MM.1S (cell line): ENCODE measurements around the gene DLGAP1.

Experiments used
- DNase-seq: peaks from one replicate; pipeline ENCODE4 v3.0.0-alpha.2; 2015
- H2AFZ ChIP-seq: fragments of 300-600 bp; sonication (generic); 2 replicates; pipeline ENCODE4 v1.6.0; 2016; ENCODE audit warnings: antibody characterized with exemption, low read length
- H3F3A ChIP-seq: fragments of 300-600 bp; sonication (generic); 2 replicates; pipeline ENCODE4 v1.6.1; 2016; ENCODE audit warnings: mild to moderate bottlenecking, antibody characterized with exemption, low read length, moderate library complexity, mixed read lengths; ENCODE audit not compliant: insufficient read depth
- H3K27ac ChIP-seq: fragments of 300-600 bp; sonication (generic); 2 replicates; pipeline ENCODE4 v1.5.1; 2016; ENCODE audit warnings: mild to moderate bottlenecking, low read length
- H3K27me3 ChIP-seq: fragments of 300-600 bp; sonication (generic); replicated peaks from 2 replicates; pipeline ENCODE4 v1.6.0; 2016; ENCODE audit warnings: low read length; ENCODE audit not compliant: insufficient read depth
- H3K36me3 ChIP-seq: fragments of 300-600 bp; sonication (generic); replicated peaks from 2 replicates; pipeline ENCODE4 v1.6.1; 2016; ENCODE audit warnings: mild to moderate bottlenecking, low read length, mixed read lengths; ENCODE audit not compliant: insufficient read depth
- H3K4me1 ChIP-seq: fragments of 300-600 bp; sonication (generic); 2 replicates; pipeline ENCODE4 v1.6.1; 2016; ENCODE audit warnings: low read length, mixed read lengths
- H3K4me2 ChIP-seq: fragments of 300-600 bp; sonication (generic); 2 replicates; pipeline ENCODE4 v1.6.0; 2016; ENCODE audit warnings: low read depth, low read length
- H3K4me3 ChIP-seq: fragments of 300-600 bp; sonication (generic); 2 replicates; pipeline ENCODE4 v1.5.1; 2016; ENCODE audit warnings: low read length, mixed read lengths
- H3K79me2 ChIP-seq: fragments of 300-600 bp; sonication (generic); 2 replicates; pipeline ENCODE4 v1.6.1; 2016; ENCODE audit warnings: mixed run types, low read length, mixed read lengths
- H3K9ac ChIP-seq: fragments of 300-600 bp; sonication (generic); 2 replicates; pipeline ENCODE4 v1.6.1; 2016; ENCODE audit warnings: low read length, mixed read lengths
- H3K9me2 ChIP-seq: fragments of 300-600 bp; sonication (generic); replicated peaks from 2 replicates; pipeline ENCODE4 v1.6.1; 2016; ENCODE audit warnings: mild to moderate bottlenecking, low read length, mixed read lengths; ENCODE audit not compliant: insufficient read depth
- H3K9me3 ChIP-seq: fragments of 300-600 bp; sonication (generic); replicated peaks from 2 replicates; pipeline ENCODE4 v1.6.1; 2016; ENCODE audit warnings: mild to moderate bottlenecking, low read length, mixed read lengths; ENCODE audit not compliant: insufficient read depth
- H4K20me1 ChIP-seq: fragments of 300-600 bp; sonication (generic); 2 replicates; pipeline ENCODE4 v1.6.1; 2016; ENCODE audit warnings: mild to moderate bottlenecking, low read length, moderate library complexity, mixed read lengths; ENCODE audit not compliant: insufficient read depth
- EZH2 ChIP-seq: fragments of 300-600 bp; sonication (generic); optimal IDR thresholded peaks from 2 replicates; pipeline ENCODE3; 2017; ENCODE audit warnings: low read depth, mild to moderate bottlenecking, antibody characterized with exemption, low read length, mixed read lengths
- EZH2phosphoT487 ChIP-seq: fragments of 300-600 bp; sonication (generic); IDR thresholded peaks from 2 replicates; pipeline ENCODE4 v1.6.1; 2018; ENCODE audit warnings: antibody characterized with exemption, low read length
- TF ChIP-seq, protein P1 (sequence below): fragments of 300-600 bp; sonication (generic); IDR thresholded peaks from 2 replicates; pipeline ENCODE4 v1.5.1; 2016; ENCODE audit warnings: antibody characterized with exemption, low read length, mixed read lengths

DLGAP1 gene

DNA sequence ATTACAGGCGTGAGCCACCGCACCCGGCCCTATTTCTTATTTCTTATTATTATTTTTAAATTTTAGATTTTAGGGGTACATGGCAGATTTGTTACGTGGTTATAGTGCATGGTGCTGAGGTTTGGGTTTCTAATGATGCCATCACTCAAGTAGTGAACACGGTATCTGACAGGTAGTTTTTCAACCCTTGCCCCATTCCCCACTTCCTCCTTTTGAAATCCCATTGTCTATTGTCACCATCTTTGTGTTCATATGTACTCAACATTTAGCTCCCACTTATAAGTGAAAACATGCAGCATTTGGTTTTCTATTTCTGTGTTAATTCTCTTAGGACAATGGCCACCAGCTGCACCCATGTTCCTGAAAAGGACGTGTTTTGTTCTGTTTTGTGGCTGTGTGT, 965.6 kb downstream of the DLGAP1 start:
- no peak for DNase-seq
- Histone ChIP-seq H3K27me3 (no peaks in the 10 kb centered on the region), H3K4me3 (no peak overlapping the region), H3K4me1 (no peaks in the 10 kb centered on the region), H3K79me2 (no peaks in the 10 kb centered on the region), H3K9me2 (no peaks in the 10 kb centered on the region), H2AFZ (no peak overlapping the region), H3F3A (no peaks in the 10 kb centered on the region), H3K4me2 (no peak overlapping the region), H3K36me3 (no peaks in the 10 kb centered on the region), H4K20me1 (no peaks in the 10 kb centered on the region), H3K9ac (no peak overlapping the region), H3K9me3 (no peaks in the 10 kb centered on the region), H3K27ac (no peak overlapping the region)
- TF ChIP-seq EZH2 (no peak), EZH2phosphoT487 (no peak)
- TF ChIP-seq, protein P1, sequence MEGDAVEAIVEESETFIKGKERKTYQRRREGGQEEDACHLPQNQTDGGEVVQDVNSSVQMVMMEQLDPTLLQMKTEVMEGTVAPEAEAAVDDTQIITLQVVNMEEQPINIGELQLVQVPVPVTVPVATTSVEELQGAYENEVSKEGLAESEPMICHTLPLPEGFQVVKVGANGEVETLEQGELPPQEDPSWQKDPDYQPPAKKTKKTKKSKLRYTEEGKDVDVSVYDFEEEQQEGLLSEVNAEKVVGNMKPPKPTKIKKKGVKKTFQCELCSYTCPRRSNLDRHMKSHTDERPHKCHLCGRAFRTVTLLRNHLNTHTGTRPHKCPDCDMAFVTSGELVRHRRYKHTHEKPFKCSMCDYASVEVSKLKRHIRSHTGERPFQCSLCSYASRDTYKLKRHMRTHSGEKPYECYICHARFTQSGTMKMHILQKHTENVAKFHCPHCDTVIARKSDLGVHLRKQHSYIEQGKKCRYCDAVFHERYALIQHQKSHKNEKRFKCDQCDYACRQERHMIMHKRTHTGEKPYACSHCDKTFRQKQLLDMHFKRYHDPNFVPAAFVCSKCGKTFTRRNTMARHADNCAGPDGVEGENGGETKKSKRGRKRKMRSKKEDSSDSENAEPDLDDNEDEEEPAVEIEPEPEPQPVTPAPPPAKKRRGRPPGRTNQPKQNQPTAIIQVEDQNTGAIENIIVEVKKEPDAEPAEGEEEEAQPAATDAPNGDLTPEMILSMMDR = no peak

GRCh38 chr18:3486512-3486911, 968.6 kb downstream of the DLGAP1 start:
- H3K4me3 ChIP-seq = no peak overlapping the region
- H3K27me3 ChIP-seq = no peaks in the 10 kb centered on the region
- H3F3A ChIP-seq = no peaks in the 10 kb centered on the region
- no peaks in the 10 kb centered on the region for H3K4me1 ChIP-seq
- no peaks in the 10 kb centered on the region for H3K79me2 ChIP-seq
- TF ChIP-seq EZH2phosphoT487 (no peak), EZH2 (no peak)
- TF ChIP-seq, protein P1 = no peak
- H3K4me2 ChIP-seq = no peak overlapping the region
- no peaks in the 10 kb centered on the region for H3K9me3 ChIP-seq
- H3K36me3 ChIP-seq = no peaks in the 10 kb centered on the region
- H3K9ac ChIP-seq = no peak overlapping the region
- H2AFZ ChIP-seq = no peak overlapping the region
- no peaks in the 10 kb centered on the region for H4K20me1 ChIP-seq
- no peak overlapping the region for H3K27ac ChIP-seq
- no peaks in the 10 kb centered on the region for H3K9me2 ChIP-seq
- DNase-seq = no peak

GRCh38 chr18:3485153-3486149, 969.7 kb downstream of the DLGAP1 start:
- no peak for TF ChIP-seq EZH2
- no peak for TF ChIP-seq EZH2phosphoT487
- TF ChIP-seq, protein P1 = no peak
- Histone ChIP-seq H3K4me1 (no peaks in the 10 kb centered on the region), H3K36me3 (no peaks in the 10 kb centered on the region), H3K9ac (no peak overlapping the region), H3K9me2 (no peaks in the 10 kb centered on the region), H3K27ac (no peak overlapping the region), H3K4me2 (no peak overlapping the region), H4K20me1 (no peaks in the 10 kb centered on the region), H2AFZ (no peak overlapping the region), H3K4me3 (no peak overlapping the region), H3K9me3 (no peaks in the 10 kb centered on the region), H3K79me2 (no peaks in the 10 kb centered on the region), H3K27me3 (no peaks in the 10 kb centered on the region), H3F3A (no peaks in the 10 kb centered on the region)
- DNase-seq = no peak
